ENCODE results near the gene S100A7. TPM values are rescaled to one million over a fixed set of nuclear protein-coding genes. Genes with fewer than 3 reads are reported as not detected.

The S100A7 gene
- total RNA-seq, 2 donors from 2014 or later: not detected

DNA sequence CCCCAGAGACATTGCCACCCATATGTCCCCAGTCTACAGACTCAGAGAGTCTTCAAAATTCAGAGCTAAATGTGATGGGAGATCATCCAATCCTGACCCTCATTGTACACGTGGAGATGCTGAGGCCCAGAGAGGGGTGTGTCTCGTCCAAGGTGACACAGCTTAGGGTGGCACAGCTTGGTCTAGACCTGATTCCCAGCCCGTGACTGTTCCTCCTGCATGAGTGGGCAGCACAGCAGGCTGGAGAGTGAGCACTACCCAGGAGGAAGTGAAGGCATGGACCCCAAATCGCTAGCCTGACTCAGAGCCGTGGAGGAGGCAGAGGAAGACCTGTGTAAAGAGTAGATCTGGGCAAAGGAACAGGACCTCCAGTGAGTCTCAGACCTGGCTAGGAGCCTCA is 16.4 kb downstream of the S100A7 start:
- Histone ChIP-seq H3K9me3 (no peaks in the 10 kb centered on the region), H3K27me3 (no peaks in the 10 kb centered on the region), H3K9ac (ENCODE audit: low read depth in 2 of 2, low read length in 2 of 2) (no peak overlapping the region), H3K4me1 (no peaks in the 10 kb centered on the region), H3K4me3 (no peak overlapping the region), H3K27ac (no peak overlapping the region), H3K36me3 (no peaks in the 10 kb centered on the region)
- DNase-seq: no peak
- TF ChIP-seq, protein P1, sequence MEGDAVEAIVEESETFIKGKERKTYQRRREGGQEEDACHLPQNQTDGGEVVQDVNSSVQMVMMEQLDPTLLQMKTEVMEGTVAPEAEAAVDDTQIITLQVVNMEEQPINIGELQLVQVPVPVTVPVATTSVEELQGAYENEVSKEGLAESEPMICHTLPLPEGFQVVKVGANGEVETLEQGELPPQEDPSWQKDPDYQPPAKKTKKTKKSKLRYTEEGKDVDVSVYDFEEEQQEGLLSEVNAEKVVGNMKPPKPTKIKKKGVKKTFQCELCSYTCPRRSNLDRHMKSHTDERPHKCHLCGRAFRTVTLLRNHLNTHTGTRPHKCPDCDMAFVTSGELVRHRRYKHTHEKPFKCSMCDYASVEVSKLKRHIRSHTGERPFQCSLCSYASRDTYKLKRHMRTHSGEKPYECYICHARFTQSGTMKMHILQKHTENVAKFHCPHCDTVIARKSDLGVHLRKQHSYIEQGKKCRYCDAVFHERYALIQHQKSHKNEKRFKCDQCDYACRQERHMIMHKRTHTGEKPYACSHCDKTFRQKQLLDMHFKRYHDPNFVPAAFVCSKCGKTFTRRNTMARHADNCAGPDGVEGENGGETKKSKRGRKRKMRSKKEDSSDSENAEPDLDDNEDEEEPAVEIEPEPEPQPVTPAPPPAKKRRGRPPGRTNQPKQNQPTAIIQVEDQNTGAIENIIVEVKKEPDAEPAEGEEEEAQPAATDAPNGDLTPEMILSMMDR (IDR thresholded peaks at IDR 0.05): no peak
- intact Hi-C loops (cut with DNase I): no loop called here

DNA sequence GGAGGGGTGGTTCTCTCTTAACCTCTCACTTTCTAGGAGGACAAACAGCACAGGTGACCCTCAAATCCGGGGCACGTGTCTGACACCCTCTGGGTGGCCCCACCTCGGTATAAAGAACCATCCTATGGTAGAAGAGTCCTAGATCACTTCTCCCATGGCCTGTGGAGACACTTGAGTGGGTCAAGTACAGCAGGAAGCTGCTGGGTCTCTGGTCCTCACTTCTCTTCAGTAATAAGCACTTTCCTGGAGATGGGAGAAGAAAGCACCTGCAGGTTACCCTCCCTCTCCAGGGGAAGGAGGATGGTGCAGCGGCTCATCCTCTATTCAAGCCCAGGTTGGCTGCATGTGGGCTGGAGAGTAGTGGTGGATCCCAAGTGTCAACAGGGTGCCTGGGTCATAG is 17.0 kb downstream of the S100A7 start:
- no peak for DNase-seq
- no peaks in the 10 kb centered on the region for H3K9me3 ChIP-seq
- no peak overlapping the region for H3K9ac ChIP-seq (ENCODE audit: low read depth in 2 of 2, low read length in 2 of 2)
- no peaks in the 10 kb centered on the region for H3K4me1 ChIP-seq
- H3K36me3 ChIP-seq: no peaks in the 10 kb centered on the region
- no peak overlapping the region for H3K27ac ChIP-seq
- intact Hi-C loops (cut with DNase I): no loop called here
- TF ChIP-seq, protein P1 (IDR thresholded peaks at IDR 0.05): no peak
- H3K4me3 ChIP-seq: no peak overlapping the region
- no peaks in the 10 kb centered on the region for H3K27me3 ChIP-seq

DNA sequence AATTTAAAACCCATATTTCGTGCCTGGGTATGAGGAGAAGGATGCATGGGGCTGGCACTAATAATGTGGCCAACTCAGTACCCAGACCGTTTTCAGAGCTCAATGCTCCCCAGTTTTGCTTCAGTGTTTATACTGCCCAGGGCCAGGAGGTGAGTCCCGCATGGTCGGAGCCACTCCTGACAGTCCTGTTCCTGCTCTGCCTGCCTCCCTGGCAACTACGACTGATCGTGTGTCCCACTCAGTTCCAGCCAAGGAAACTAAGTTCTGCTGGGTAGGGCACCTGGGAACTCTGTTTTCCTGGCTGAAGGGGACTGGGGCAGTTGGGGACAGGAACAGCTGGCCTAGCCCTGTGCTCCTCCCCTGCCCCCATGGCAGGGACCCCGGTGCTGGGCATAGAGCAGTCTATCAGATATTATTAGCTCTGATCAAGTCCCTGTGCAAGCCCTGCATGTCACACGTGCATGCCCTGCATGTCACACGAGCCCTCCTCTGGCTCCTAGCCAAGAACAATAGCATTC is 19.2 kb downstream of the S100A7 start:
- TF ChIP-seq, protein P1 (IDR thresholded peaks at IDR 0.05): no peak
- H3K9ac ChIP-seq (ENCODE audit: low read depth in 2 of 2, low read length in 2 of 2): no peak overlapping the region
- no peak overlapping the region for H3K4me3 ChIP-seq
- H3K36me3 ChIP-seq: no peaks in the 10 kb centered on the region
- no peak for DNase-seq
- H3K27me3 ChIP-seq: no peaks in the 10 kb centered on the region
- H3K27ac ChIP-seq: no peak overlapping the region
- no peaks in the 10 kb centered on the region for H3K4me1 ChIP-seq
- no peaks in the 10 kb centered on the region for H3K9me3 ChIP-seq
- intact Hi-C loops (cut with DNase I): no loop called here

DNA sequence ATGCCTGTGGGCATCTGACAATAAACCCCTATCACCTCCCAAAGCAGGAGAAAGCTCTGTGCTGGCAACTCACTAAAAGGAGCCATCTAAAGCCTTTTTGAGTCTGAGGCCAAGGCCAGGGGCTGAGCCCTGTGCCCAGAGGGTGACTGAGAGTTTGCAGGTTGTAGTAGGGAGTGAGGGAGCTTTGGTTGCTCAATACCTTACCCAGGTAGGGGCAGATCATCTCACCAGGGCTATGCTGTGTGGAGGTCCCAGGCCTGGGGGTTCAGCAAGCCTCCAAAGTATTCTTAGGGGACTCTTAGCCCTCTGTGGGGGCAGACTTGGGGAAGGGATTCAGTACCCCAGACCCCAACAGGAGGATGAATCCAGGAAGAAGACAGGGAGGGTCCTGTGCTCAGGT is 21.2 kb downstream of the S100A7 start:
- TF ChIP-seq, protein P1 (IDR thresholded peaks at IDR 0.05): no peak
- no peak overlapping the region for H3K27ac ChIP-seq
- H3K4me1 ChIP-seq: no peaks in the 10 kb centered on the region
- intact Hi-C loops (cut with DNase I): no loop called here
- H3K4me3 ChIP-seq: no peak overlapping the region
- H3K9ac ChIP-seq (ENCODE audit: low read depth in 2 of 2, low read length in 2 of 2): no peak overlapping the region
- H3K9me3 ChIP-seq: no peaks in the 10 kb centered on the region
- no peaks in the 10 kb centered on the region for H3K27me3 ChIP-seq
- no peak for DNase-seq
- no peaks in the 10 kb centered on the region for H3K36me3 ChIP-seq

DNA sequence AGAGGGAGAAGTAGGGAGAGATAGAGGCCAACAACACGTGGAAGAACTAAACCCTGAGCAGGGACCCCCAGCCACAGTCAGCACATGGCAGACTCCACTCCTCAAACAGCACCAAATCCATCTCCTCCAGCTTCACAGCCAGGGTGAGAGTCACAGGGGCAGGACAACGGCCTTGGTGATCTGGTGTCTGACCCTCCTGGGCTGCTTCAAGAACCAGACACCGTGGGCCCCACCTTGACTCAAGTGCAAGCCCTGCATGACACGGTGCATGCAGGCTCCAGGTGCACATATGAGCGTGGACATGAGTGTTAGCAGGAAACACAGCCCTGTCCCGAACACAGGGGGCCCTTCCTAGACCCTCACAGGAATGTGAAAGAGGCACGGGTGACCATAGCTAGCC is 21.9 kb downstream of the S100A7 start:
- Histone ChIP-seq H3K4me3 (no peak overlapping the region), H3K27ac (no peak overlapping the region), H3K36me3 (no peaks in the 10 kb centered on the region), H3K9ac (ENCODE audit: low read depth in 2 of 2, low read length in 2 of 2) (no peak overlapping the region), H3K9me3 (no peaks in the 10 kb centered on the region), H3K4me1 (no peaks in the 10 kb centered on the region), H3K27me3 (no peaks in the 10 kb centered on the region)
- intact Hi-C loops (cut with DNase I): no loop called here
- DNase-seq: no peak
- TF ChIP-seq, protein P1 (IDR thresholded peaks at IDR 0.05): no peak
